Smooth muscle cell (in vitro differentiated cells): Measurements from ENCODE around the gene TRPM4. TPM values are rescaled to one million over a fixed set of nuclear protein-coding genes. Genes with fewer than 3 reads are reported as not detected.
"Not testable (repeated sequence)": the region's sequence is repeated elsewhere in the genome, so short reads cannot be mapped to it uniquely, and the experiment has no call there.

ENCODE experiments used
- DNase-seq: peaks from one replicate; lab custom pipeline; 2025; ENCODE audit not compliant: unreplicated experiment; lab: John Stamatoyannopoulos, UW
- H2AFZ ChIP-seq: fragments of 200-600 bp; sonication (generic); 2 replicates; pipeline ENCODE4 v1.6.0; 2016; ENCODE audit warnings: antibody characterized with exemption, low read depth, mild to moderate bottlenecking
- H3F3A ChIP-seq: fragments of 200-600 bp; sonication (generic); 2 replicates; pipeline ENCODE4 v1.6.0; 2017; ENCODE audit warnings: antibody characterized with exemption, low read depth
- H3K27ac ChIP-seq: fragments of 200-600 bp; sonication (generic); 2 replicates; pipeline ENCODE4 v1.5.1; 2016; ENCODE audit warnings: low read depth, mild to moderate bottlenecking
- H3K27me3 ChIP-seq: fragments of 200-600 bp; sonication (generic); 2 replicates; pipeline ENCODE4 v1.6.1; 2016; ENCODE audit warnings: low read depth, mild to moderate bottlenecking
- H3K36me3 ChIP-seq: fragments of 200-600 bp; sonication (generic); 2 replicates; pipeline ENCODE4 v1.5.1; 2016; ENCODE audit warnings: low read depth
- H3K4me1 ChIP-seq: fragments of 200-600 bp; sonication (generic); 2 replicates; pipeline ENCODE4 v1.5.1; 2016; ENCODE audit warnings: low read depth
- H3K4me2 ChIP-seq: fragments of 200-600 bp; sonication (generic); 2 replicates; pipeline ENCODE4 v1.6.0; 2016; ENCODE audit warnings: mild to moderate bottlenecking
- H3K4me3 ChIP-seq: fragments of 200-600 bp; sonication (generic); 2 replicates; pipeline ENCODE4 v1.5.1; 2016; ENCODE audit warnings: mild to moderate bottlenecking
- H3K79me2 ChIP-seq: fragments of 200-600 bp; sonication (generic); 2 replicates; pipeline ENCODE4 v1.6.0; 2016; ENCODE audit warnings: low read depth, mild to moderate bottlenecking
- H3K9ac ChIP-seq: fragments of 200-600 bp; sonication (generic); 2 replicates; pipeline ENCODE4 v1.6.0; 2016; ENCODE audit warnings: low read depth
- H3K9me3 ChIP-seq: fragments of 200-600 bp; sonication (generic); replicated peaks from 2 replicates; pipeline ENCODE4 v1.5.1; 2016; ENCODE audit warnings: low read depth
- H4K20me1 ChIP-seq: fragments of 200-600 bp; sonication (generic); 2 replicates; pipeline ENCODE4 v1.6.0; 2016; ENCODE audit warnings: low read depth
- WGBS: methylation state at CpG from one replicate; pipeline ENCODE4 v1.1.7; 2016; ENCODE audit warnings: low lambda C conversion rate; 5-methylcytosine and 5-hydroxymethylcytosine counted together
- polyA plus RNA-seq: library from polyadenylated mRNA; unstranded; fragments of >200 nt; fragmentation: Nextera tagmentation; extraction: Ambion mirVana; gene quantifications from 2 replicates; pipeline ENCODE4 v1.2.1, GENCODE V29; 2016
- total RNA-seq: library from RNA; depleted of rRNA; stranded (reverse); fragments of >200 nt; gene quantifications from 2 replicates; pipeline ENCODE4 v1.2.3, GENCODE V29; 2014
- TF ChIP-seq, protein P1 (sequence below): fragments of 200-600 bp; sonication (generic); IDR thresholded peaks from 2 replicates; pipeline ENCODE4 v1.5.1; 2017; ENCODE audit warnings: borderline replicate concordance, mild to moderate bottlenecking, antibody characterized with exemption; ENCODE audit not compliant: insufficient read depth, poor library complexity, severe bottlenecking

TRPM4 gene
- total and polyA plus RNA-seq, 2 experiments from 2014 or later = 27.7 to 32.1 TPM

DNA sequence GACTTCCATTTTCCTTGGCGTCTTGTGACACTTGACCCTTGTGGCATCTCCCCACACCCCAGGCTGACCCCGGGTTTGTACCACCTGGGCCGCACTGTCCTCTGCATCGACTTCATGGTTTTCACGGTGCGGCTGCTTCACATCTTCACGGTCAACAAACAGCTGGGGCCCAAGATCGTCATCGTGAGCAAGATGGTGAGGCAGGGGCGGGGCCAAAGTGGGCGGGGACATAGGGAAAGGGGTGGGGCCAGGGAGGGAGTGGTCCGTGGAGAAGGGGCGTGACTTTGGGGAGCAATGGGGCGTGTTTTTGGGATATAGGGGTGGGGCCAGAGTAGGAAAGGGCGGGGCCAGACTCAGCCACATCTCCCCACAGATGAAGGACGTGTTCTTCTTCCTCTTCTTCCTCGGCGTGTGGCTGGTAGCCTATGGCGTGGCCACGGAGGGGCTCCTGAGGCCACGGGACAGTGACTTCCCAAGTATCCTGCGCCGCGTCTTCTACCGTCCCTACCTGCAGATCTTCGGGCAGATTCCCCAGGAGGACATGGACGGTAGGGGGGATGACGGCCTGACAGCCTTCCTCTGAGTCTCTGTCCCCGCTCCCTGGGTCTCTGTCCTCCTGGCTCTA is 42.8 kb downstream of the TRPM4 start:
- Histone ChIP-seq H3K27ac (no peak overlapping the region), H4K20me1 (no peaks in the 10 kb centered on the region), H3K36me3 (peaks cover 11% of the 10 kb centered on the region), H3K9ac (no peak overlapping the region), H3K27me3 (no peaks in the 10 kb centered on the region), H3F3A (peaks cover 6% of the 10 kb centered on the region), H3K79me2 (no peaks in the 10 kb centered on the region), H3K4me1 (no peaks in the 10 kb centered on the region), H3K4me3 (no peak overlapping the region), H2AFZ (no peak overlapping the region), H3K4me2 (no peak overlapping the region), H3K9me3 (no peaks in the 10 kb centered on the region)
- DNase-seq = no peak
- TF ChIP-seq, protein P1, sequence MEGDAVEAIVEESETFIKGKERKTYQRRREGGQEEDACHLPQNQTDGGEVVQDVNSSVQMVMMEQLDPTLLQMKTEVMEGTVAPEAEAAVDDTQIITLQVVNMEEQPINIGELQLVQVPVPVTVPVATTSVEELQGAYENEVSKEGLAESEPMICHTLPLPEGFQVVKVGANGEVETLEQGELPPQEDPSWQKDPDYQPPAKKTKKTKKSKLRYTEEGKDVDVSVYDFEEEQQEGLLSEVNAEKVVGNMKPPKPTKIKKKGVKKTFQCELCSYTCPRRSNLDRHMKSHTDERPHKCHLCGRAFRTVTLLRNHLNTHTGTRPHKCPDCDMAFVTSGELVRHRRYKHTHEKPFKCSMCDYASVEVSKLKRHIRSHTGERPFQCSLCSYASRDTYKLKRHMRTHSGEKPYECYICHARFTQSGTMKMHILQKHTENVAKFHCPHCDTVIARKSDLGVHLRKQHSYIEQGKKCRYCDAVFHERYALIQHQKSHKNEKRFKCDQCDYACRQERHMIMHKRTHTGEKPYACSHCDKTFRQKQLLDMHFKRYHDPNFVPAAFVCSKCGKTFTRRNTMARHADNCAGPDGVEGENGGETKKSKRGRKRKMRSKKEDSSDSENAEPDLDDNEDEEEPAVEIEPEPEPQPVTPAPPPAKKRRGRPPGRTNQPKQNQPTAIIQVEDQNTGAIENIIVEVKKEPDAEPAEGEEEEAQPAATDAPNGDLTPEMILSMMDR = no peak
- WGBS = 93% methylated on average over 27 of the region's 29 CpGs

DNA sequence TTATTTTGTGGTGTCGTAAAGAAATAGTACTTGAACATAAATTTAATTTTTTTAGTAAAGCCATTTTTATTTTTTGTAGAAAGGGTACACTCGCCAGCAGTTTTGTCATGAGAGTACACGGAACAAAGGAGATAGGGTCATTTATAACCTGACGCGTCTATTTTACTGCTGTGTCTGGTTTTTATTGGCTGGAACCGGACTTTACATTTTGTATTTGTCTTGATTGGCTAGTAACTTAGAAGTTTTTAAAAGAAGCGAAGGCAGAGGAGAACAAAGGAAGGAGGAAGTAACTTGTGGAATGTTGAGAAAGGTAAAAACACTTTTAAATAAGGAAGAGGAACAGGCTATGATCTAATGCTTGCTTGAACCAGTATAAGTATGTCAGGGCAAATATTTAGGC is 43.5 kb downstream of the TRPM4 start:
- no peak for DNase-seq
- no peaks in the 10 kb centered on the region for H3K79me2 ChIP-seq
- H3K4me2 ChIP-seq = no peak overlapping the region
- H3K9me3 ChIP-seq = no peaks in the 10 kb centered on the region
- WGBS = 94% methylated on average over 7 of the region's 7 CpGs
- TF ChIP-seq, protein P1 = no peak
- no peak overlapping the region for H3K4me3 ChIP-seq
- no peaks in the 10 kb centered on the region for H4K20me1 ChIP-seq
- H3K36me3 ChIP-seq = peaks cover 11% of the 10 kb centered on the region
- H3K27me3 ChIP-seq = no peaks in the 10 kb centered on the region
- H3K9ac ChIP-seq = no peak overlapping the region
- no peak overlapping the region for H3K27ac ChIP-seq
- no peak overlapping the region for H2AFZ ChIP-seq
- no peaks in the 10 kb centered on the region for H3K4me1 ChIP-seq
- H3F3A ChIP-seq = peaks cover 6% of the 10 kb centered on the region

DNA sequence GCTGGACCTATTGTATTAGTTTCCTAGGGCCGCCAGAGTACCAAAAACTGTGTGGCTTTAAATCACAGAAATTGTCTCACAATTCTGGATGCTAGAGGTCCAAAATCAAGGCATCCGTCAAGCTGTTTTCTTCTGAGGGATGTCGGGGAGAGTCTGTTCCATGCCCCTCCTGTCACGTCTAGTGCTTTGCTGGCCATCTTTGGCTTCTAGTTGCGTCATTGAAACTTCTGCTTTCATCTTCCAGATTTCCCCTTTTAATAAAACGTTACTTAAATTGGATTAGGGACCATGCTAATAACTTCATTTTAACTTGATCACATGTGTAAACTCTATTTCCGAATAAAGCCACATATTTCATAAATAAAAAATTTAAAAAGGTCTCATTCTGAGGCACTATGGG is 47.5 kb downstream of the TRPM4 start:
- Histone ChIP-seq H3K9ac (no peak overlapping the region), H3K4me3 (no peak overlapping the region), H2AFZ (no peak overlapping the region), H3K27me3 (no peaks in the 10 kb centered on the region), H3K9me3 (no peaks in the 10 kb centered on the region), H3K36me3 (peaks cover 11% of the 10 kb centered on the region), H4K20me1 (no peaks in the 10 kb centered on the region), H3K4me2 (no peak overlapping the region), H3K79me2 (no peaks in the 10 kb centered on the region), H3K27ac (no peak overlapping the region), H3K4me1 (no peaks in the 10 kb centered on the region), H3F3A (no peaks in the 10 kb centered on the region)
- no peak for DNase-seq
- TF ChIP-seq, protein P1 = no peak
- 96% methylated on average over 7 of the region's 7 CpGs for WGBS

DNA sequence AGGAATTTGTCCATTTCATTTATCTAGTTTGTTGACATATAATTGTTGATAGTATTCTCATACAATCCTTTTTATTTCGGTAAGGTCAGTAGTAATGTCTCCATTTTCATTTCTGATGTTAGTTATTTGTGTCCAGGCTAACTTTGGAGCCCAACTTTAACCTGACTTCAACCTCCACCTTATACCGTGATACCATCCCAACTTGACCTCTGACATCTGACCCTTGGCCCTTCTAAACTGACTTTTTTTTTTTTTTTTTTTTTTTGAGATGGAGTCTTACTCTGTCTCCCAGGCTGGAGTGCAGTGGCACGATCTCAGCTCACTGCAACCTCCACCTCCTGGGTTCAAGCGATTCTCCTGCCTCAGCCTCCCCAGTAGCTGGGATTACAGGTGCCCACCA is 51.9 kb downstream of the TRPM4 start:
- not testable (repeated sequence) for H3K4me1 ChIP-seq, H3K4me2 ChIP-seq, H3F3A ChIP-seq, H4K20me1 ChIP-seq, DNase-seq, H3K36me3 ChIP-seq, H3K79me2 ChIP-seq, H3K4me3 ChIP-seq, H2AFZ ChIP-seq, H3K27me3 ChIP-seq, H3K9ac ChIP-seq, H3K9me3 ChIP-seq, H3K27ac ChIP-seq
- 99% methylated on average over 4 of the region's 4 CpGs for WGBS
